Neural cell (in vitro differentiated cells): ENCODE results near the gene AP2B1.

Source experiments
- EP300 ChIP-seq: fragments of 450-650 bp; conservative IDR thresholded peaks from 2 replicates; pipeline ENCODE4 v1.6.1; 2014; ENCODE audit warnings: antibody characterized with exemption, mild to moderate bottlenecking, moderate library complexity; ENCODE audit not compliant: poor library complexity, severe bottlenecking
- EZH2 ChIP-seq: fragments of 200-600, 300-800 bp; shearing (Covaris generic), sonication (generic); IDR thresholded peaks from 2 replicates; pipeline ENCODE4 v1.6.1; 2014; ENCODE audit warnings: antibody characterized with exemption, low read length, borderline replicate concordance, mild to moderate bottlenecking; ENCODE audit not compliant: insufficient read depth, poor library complexity, severe bottlenecking
- POLR2AphosphoS5 ChIP-seq: IDR thresholded peaks from 2 replicates; pipeline ENCODE4 v1.6.1; 2012
- RAD21 ChIP-seq: fragments of 450-650 bp; conservative IDR thresholded peaks from 2 replicates; pipeline ENCODE4 v1.6.1; 2014; ENCODE audit warnings: antibody characterized with exemption, mild to moderate bottlenecking, moderate library complexity
- SMC3 ChIP-seq: fragments of 450-650 bp; conservative IDR thresholded peaks from 2 replicates; pipeline ENCODE4 v1.6.1; 2014; ENCODE audit warnings: antibody characterized with exemption, mild to moderate bottlenecking, moderate library complexity; ENCODE audit not compliant: poor library complexity
- TF ChIP-seq, protein P1 (sequence below): fragments of 450-650 bp; IDR thresholded peaks from 2 replicates; pipeline ENCODE4 v1.5.1; 2014; ENCODE audit warnings: antibody characterized with exemption, mild to moderate bottlenecking, moderate library complexity; ENCODE audit not compliant: poor library complexity, severe bottlenecking

DNA sequence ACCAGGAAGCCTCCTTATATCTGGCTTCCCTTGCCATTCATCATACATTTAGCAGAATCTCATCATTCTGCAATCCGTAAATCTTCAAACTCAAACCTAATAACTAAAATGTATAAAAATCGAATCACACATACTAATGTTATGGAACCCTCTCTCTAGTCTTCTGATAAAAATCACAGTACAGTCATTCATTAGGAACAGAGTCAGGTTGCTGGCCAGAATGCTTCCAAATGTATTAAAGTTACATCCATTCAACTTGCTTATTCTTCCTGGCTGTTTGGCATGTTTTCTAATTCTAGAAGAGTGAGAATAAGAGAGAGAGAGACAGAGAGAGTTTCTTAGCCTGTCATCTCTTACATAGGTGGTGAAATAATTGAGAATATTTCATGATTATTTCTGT is 127.9 kb downstream of the AP2B1 start:
- TF ChIP-seq, protein P1, sequence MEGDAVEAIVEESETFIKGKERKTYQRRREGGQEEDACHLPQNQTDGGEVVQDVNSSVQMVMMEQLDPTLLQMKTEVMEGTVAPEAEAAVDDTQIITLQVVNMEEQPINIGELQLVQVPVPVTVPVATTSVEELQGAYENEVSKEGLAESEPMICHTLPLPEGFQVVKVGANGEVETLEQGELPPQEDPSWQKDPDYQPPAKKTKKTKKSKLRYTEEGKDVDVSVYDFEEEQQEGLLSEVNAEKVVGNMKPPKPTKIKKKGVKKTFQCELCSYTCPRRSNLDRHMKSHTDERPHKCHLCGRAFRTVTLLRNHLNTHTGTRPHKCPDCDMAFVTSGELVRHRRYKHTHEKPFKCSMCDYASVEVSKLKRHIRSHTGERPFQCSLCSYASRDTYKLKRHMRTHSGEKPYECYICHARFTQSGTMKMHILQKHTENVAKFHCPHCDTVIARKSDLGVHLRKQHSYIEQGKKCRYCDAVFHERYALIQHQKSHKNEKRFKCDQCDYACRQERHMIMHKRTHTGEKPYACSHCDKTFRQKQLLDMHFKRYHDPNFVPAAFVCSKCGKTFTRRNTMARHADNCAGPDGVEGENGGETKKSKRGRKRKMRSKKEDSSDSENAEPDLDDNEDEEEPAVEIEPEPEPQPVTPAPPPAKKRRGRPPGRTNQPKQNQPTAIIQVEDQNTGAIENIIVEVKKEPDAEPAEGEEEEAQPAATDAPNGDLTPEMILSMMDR, result no peak
- TF ChIP-seq EP300, result no peak
- TF ChIP-seq POLR2AphosphoS5, result no peak
- TF ChIP-seq SMC3, result no peak
- TF ChIP-seq RAD21, result no peak
- no peak for TF ChIP-seq EZH2
